Neuronal stem cell (in vitro differentiated cells): ENCODE measurements around the gene MYH6.

Experiments
- DNase-seq: peaks from one replicate; pipeline ENCODE4 v3.0.0-alpha.2; 2013; ENCODE audit warnings: low spot score
- H2AFZ ChIP-seq: one replicate; pipeline ENCODE4 v1.6.1; 2013; ENCODE audit warnings: mild to moderate bottlenecking, low read length, inconsistent platforms
- H2AK5ac ChIP-seq: 2 replicates; pipeline ENCODE4 v1.6.1; 2013; ENCODE audit warnings: low read depth, mild to moderate bottlenecking, inconsistent platforms, low read length, moderate library complexity, mixed read lengths
- H2BK120ac ChIP-seq: 2 replicates; pipeline ENCODE4 v1.6.1; 2013; ENCODE audit warnings: low read depth, mild to moderate bottlenecking, inconsistent platforms, low read length, moderate library complexity, mixed read lengths
- H2BK12ac ChIP-seq: one replicate; pipeline ENCODE4 v1.6.1; 2013; ENCODE audit warnings: low read length, inconsistent platforms
- H2BK15ac ChIP-seq: 2 replicates; pipeline ENCODE4 v1.6.1; 2013; ENCODE audit warnings: mild to moderate bottlenecking, low read length, inconsistent platforms, mixed read lengths
- H2BK5ac ChIP-seq: one replicate; pipeline ENCODE4 v1.6.1; 2013; ENCODE audit warnings: inconsistent platforms, mild to moderate bottlenecking, low read length, moderate library complexity
- H3K14ac ChIP-seq: one replicate; pipeline ENCODE4 v1.6.1; 2013; ENCODE audit warnings: low read length, inconsistent platforms
- H3K18ac ChIP-seq: 2 replicates; pipeline ENCODE4 v1.6.1; 2013; ENCODE audit warnings: low read length, inconsistent platforms
- H3K23ac ChIP-seq: 2 replicates; pipeline ENCODE4 v1.6.1; 2013; ENCODE audit warnings: low read depth, mild to moderate bottlenecking, mixed read lengths, low read length, inconsistent platforms; ENCODE audit not compliant: poor library complexity
- H3K27ac ChIP-seq: replicated peaks from 3 replicates; pipeline ENCODE4 v1.5.1; 2013; ENCODE audit warnings: low read length, inconsistent platforms
- H3K27me3 ChIP-seq, 3 experiments: 2 replicates each; pipeline ENCODE4 v1.6.1; 2013; ENCODE audit warnings: low read length in 3 of 3, mild to moderate bottlenecking in 2 of 3, inconsistent platforms in 1 of 3, low read depth in 1 of 3, mixed read lengths in 1 of 3, moderate library complexity in 1 of 3; ENCODE audit not compliant: control insufficient read depth in 3 of 3, insufficient read depth in 3 of 3
- H3K36me3 ChIP-seq, 2 donors: replicated peaks in 1 of 2; 2 replicates each; pipeline ENCODE4 v1.6.1; 2013; ENCODE audit warnings: low read length in 2 of 2; ENCODE audit not compliant: control insufficient read depth in 2 of 2, insufficient read depth in 2 of 2
- H3K4ac ChIP-seq: 2 replicates; pipeline ENCODE4 v1.6.1; 2013; ENCODE audit warnings: inconsistent platforms, mild to moderate bottlenecking, low read length, moderate library complexity
- H3K4me1 ChIP-seq, 2 donors: 1 replicate in 1 of 2; 2 replicates in 1 of 2; pipeline ENCODE4 v1.6.1; 2013; ENCODE audit warnings: low read length in 2 of 2, low read depth in 1 of 2; ENCODE audit not compliant: control insufficient read depth in 2 of 2, insufficient read depth in 1 of 2
- H3K4me2 ChIP-seq: one replicate; pipeline ENCODE4 v1.6.1; 2013; ENCODE audit warnings: mild to moderate bottlenecking, low read length, inconsistent platforms; ENCODE audit not compliant: insufficient read depth, poor library complexity, severe bottlenecking
- H3K4me3 ChIP-seq, 2 donors: 2 replicates each; pipeline ENCODE4 v1.5.1; 2013; ENCODE audit warnings: low read length in 2 of 2, mild to moderate bottlenecking in 2 of 2, inconsistent platforms in 1 of 2, moderate library complexity in 1 of 2
- H3K79me1 ChIP-seq: one replicate; pipeline ENCODE4 v1.6.1; 2013; ENCODE audit warnings: low read depth, mild to moderate bottlenecking, inconsistent platforms, low read length, moderate library complexity
- H3K9ac ChIP-seq: one replicate; pipeline ENCODE4 v1.6.1; 2013; ENCODE audit warnings: mild to moderate bottlenecking, low read depth, low read length, inconsistent platforms; ENCODE audit not compliant: poor library complexity
- H3K9me3 ChIP-seq, 2 donors: replicated peaks in 1 of 2; 2 replicates each; pipeline versions ENCODE3 to v1.6.1; 2013; ENCODE audit warnings: low read length in 2 of 2, mild to moderate bottlenecking in 2 of 2, inconsistent platforms in 1 of 2, low read depth in 1 of 2, mixed read lengths in 1 of 2, moderate library complexity in 1 of 2; ENCODE audit not compliant: control insufficient read depth in 2 of 2, insufficient read depth in 1 of 2
- H4K8ac ChIP-seq: one replicate; pipeline ENCODE4 v1.6.1; 2013; ENCODE audit warnings: low read depth, mild to moderate bottlenecking, inconsistent platforms, low read length, moderate library complexity
- H4K91ac ChIP-seq: one replicate; pipeline ENCODE4 v1.6.1; 2013; ENCODE audit warnings: low read length, low read depth, mild to moderate bottlenecking, inconsistent platforms; ENCODE audit not compliant: poor library complexity
- WGBS, 2 donors: extraction: QIAGEN DNeasy Blood & Tissue Kit; methylation state at CpG; one replicate each; pipeline ENCODE4 v1.1.7; 2013; ENCODE audit warnings: missing lambda C conversion rate in 2 of 2, mixed read lengths in 1 of 2; ENCODE audit not compliant: insufficient read length in 2 of 2, insufficient replicate concordance in 1 of 2; ENCODE audit errors: extremely low coverage in 2 of 2; 5-methylcytosine and 5-hydroxymethylcytosine counted together

Gene MYH6

GRCh38 chr14:23357261-23357660 is 50.8 kb downstream of the MYH6 start:
- H3K36me3 ChIP-seq: peaks cover 38 to 68% of the 10 kb centered on the region in 2 donors
- H2AFZ ChIP-seq: no peak overlapping the region
- H4K8ac ChIP-seq: no peak overlapping the region
- peak overlapping the region; percentile 27 for H4K91ac ChIP-seq
- peaks cover 1% of the 10 kb centered on the region for H3K79me1 ChIP-seq
- H3K27me3 ChIP-seq: no peaks in the 10 kb centered on the region
- no peak overlapping the region for H2BK12ac ChIP-seq
- H3K18ac ChIP-seq: no peak overlapping the region
- no peak for DNase-seq
- no peak overlapping the region for H3K27ac ChIP-seq
- H3K9me3 ChIP-seq: no peaks in the 10 kb centered on the region
- H2BK5ac ChIP-seq: peak overlapping the region; percentile 20
- no peak overlapping the region for H3K4me3 ChIP-seq
- H2BK15ac ChIP-seq: no peak overlapping the region
- peak overlapping the region; percentile 13 for H3K23ac ChIP-seq
- no peak overlapping the region for H2AK5ac ChIP-seq
- no CpG with 5 or more reads among the region's 8 CpGs for WGBS, 2 donors
- H3K14ac ChIP-seq: no peak overlapping the region
- H3K4me2 ChIP-seq: no peak overlapping the region
- H3K4me1 ChIP-seq: peaks cover 3 to 4% of the 10 kb centered on the region in 2 donors
- no peak overlapping the region for H3K4ac ChIP-seq
- H3K9ac ChIP-seq: no peak overlapping the region
- no peak overlapping the region for H2BK120ac ChIP-seq

GRCh38 chr14:23356662-23357061 is 51.4 kb downstream of the MYH6 start:
- Histone ChIP-seq H2AK5ac (no peak overlapping the region), H3K79me1 (peaks cover 1% of the 10 kb centered on the region), H3K4ac (no peak overlapping the region), H2BK120ac (no peak overlapping the region), H3K27ac (no peak overlapping the region), H3K4me3 (no peak overlapping the region), H3K9me3 (no peaks in the 10 kb centered on the region), H3K18ac (no peak overlapping the region), H3K27me3 (peaks cover 0 to under 1% (median 0%) of the 10 kb centered on the region in 3 experiments), H4K91ac (no peak overlapping the region), H3K4me2 (no peak overlapping the region), H2BK5ac (no peak overlapping the region), H3K4me1 (peaks cover 0 to 5% of the 10 kb centered on the region in 2 donors), H4K8ac (no peak overlapping the region), H3K36me3 (peaks cover 38 to 62% of the 10 kb centered on the region in 2 donors), H2BK12ac (no peak overlapping the region), H3K14ac (no peak overlapping the region), H3K9ac (no peak overlapping the region), H3K23ac (no peak overlapping the region), H2BK15ac (no peak overlapping the region), H2AFZ (no peak overlapping the region)
- no peak for DNase-seq
- no CpG with 5 or more reads among the region's 4 CpGs for WGBS, 2 donors

DNA sequence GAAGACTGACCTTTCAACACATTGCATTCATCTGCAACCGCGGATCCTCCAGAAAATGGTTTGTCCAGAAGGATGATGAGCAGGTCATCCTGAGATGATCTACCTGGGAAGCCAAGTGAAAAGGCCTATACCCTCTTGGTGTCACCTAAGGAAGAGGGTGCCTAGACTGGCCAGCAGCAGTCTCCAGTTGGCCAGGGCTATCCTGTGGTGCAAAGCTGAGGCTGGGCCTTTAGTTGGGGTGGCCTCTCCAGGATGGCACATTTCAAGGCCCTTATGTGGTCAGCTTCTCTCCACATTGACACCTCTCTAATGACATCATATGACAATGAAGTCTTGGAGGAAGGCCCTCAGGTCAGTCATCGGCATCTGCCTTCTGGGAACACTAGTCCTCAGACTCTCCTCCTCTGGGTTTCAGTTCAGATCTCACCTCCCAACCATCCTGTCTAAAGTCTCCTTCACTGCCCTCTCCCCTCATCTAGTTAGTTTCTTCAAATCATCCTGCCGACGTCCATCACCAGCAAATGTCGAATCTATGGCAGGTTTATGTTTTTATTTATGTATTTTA is 52.1 kb downstream of the MYH6 start:
- WGBS, 2 donors: no CpG with 5 or more reads among the region's 6 CpGs
- Histone ChIP-seq H3K9ac (no peak overlapping the region), H3K9me3 (no peaks in the 10 kb centered on the region), H4K91ac (no peak overlapping the region), H3K36me3 (peaks cover 35 to 61% of the 10 kb centered on the region in 2 donors), H3K14ac (no peak overlapping the region), H2AFZ (no peak overlapping the region), H3K4me3 (no peak overlapping the region), H2BK12ac (no peak overlapping the region), H2BK15ac (no peak overlapping the region), H3K27ac (no peak overlapping the region), H3K23ac (no peak overlapping the region), H3K4me1 (peaks cover 0 to 9% of the 10 kb centered on the region in 2 donors), H3K27me3 (peaks cover 0 to 3% (median 0%) of the 10 kb centered on the region in 3 experiments), H3K4me2 (no peak overlapping the region), H2AK5ac (no peak overlapping the region), H3K79me1 (peaks cover 1% of the 10 kb centered on the region), H4K8ac (no peak overlapping the region), H2BK120ac (no peak overlapping the region), H3K18ac (no peak overlapping the region), H2BK5ac (no peak overlapping the region), H3K4ac (no peak overlapping the region)
- no peak for DNase-seq

- Histone ChIP-seq H3K79me1 (peaks cover 1% of the 10 kb centered on the region), H3K4me1 (peaks cover 0 to 9% of the 10 kb centered on the region in 2 donors), H4K91ac (no peak overlapping the region), H3K27ac (no peak overlapping the region), H2BK120ac (no peak overlapping the region), H4K8ac (no peak overlapping the region), H2BK12ac (no peak overlapping the region), H3K18ac (no peak overlapping the region), H3K27me3 (peaks cover 0 to 3% (median 0%) of the 10 kb centered on the region in 3 experiments), H3K9ac (no peak overlapping the region), H2AFZ (no peak overlapping the region), H3K36me3 (peaks cover 26 to 53% of the 10 kb centered on the region in 2 donors), H3K14ac (peak overlapping the region; percentile 22), H3K4ac (no peak overlapping the region), H3K4me2 (no peak overlapping the region), H2AK5ac (no peak overlapping the region), H2BK15ac (no peak overlapping the region), H3K9me3 (no peaks in the 10 kb centered on the region), H3K23ac (no peak overlapping the region), H2BK5ac (no peak overlapping the region), H3K4me3 (no peak overlapping the region)
- WGBS, 2 donors: no CpG with 5 or more reads among the region's 6 CpGs
- no peak for DNase-seq
These were observed 53.1 kb downstream of the MYH6 start for GRCh38 chr14:23354990-23355389.
